Muscle of leg (tissue), 11 donors: ENCODE data around the gene IGF1R. TPM values are rescaled to one million over a fixed set of nuclear protein-coding genes. Genes with fewer than 3 reads are reported as not detected.

ENCODE experiments used
- DNase-seq: peaks from one replicate; pipeline ENCODE4 v3.0.0; 2013
- H3K27ac ChIP-seq: one replicate; pipeline ENCODE4 v1.5.1; 2013; ENCODE audit warnings: mild to moderate bottlenecking, low read length, control low read depth
- H3K27me3 ChIP-seq: one replicate; pipeline ENCODE4 v1.6.1; 2013; ENCODE audit warnings: low read length; ENCODE audit not compliant: control insufficient read depth, insufficient read depth
- H3K36me3 ChIP-seq: one replicate; pipeline ENCODE4 v1.6.1; 2013; ENCODE audit warnings: low read length; ENCODE audit not compliant: control insufficient read depth, insufficient read depth
- H3K4me1 ChIP-seq: one replicate; pipeline ENCODE4 v1.6.1; 2013; ENCODE audit warnings: low read length; ENCODE audit not compliant: control insufficient read depth, insufficient read depth
- H3K4me3 ChIP-seq: one replicate; pipeline ENCODE4 v1.5.1; 2013; ENCODE audit warnings: low read length, control low read depth
- H3K9me3 ChIP-seq: replicated peaks from 2 replicates; pipeline ENCODE4 v1.6.1; 2013; ENCODE audit warnings: low read depth, low read length; ENCODE audit not compliant: control insufficient read depth
- WGBS: methylation state at CpG from one replicate; pipeline ENCODE4 v1.1.5; 2013; ENCODE audit warnings: missing lambda C conversion rate; ENCODE audit not compliant: insufficient coverage; 5-methylcytosine and 5-hydroxymethylcytosine counted together
- polyA plus RNA-seq, 8 donors: library from polyadenylated mRNA; unstranded; fragments of 120-200 nt; gene quantifications; one replicate each; pipeline versions ENCODE4 v1.2.1 to v1.2.3, GENCODE V29; 2013; ENCODE audit warnings: inconsistent platforms in 1 of 8, low replicate concordance in 1 of 8; ENCODE audit not compliant: insufficient read length in 8 of 8, insufficient read depth in 1 of 8
- total RNA-seq: library from RNA; stranded (reverse); fragments of 120-200 nt; gene quantifications from one replicate; pipeline ENCODE4 v1.2.4, GENCODE V29; 2013

The IGF1R gene
- total and polyA plus RNA-seq, 9 donors, result 13.0 to 19.7 (median 18.3) TPM

DNA sequence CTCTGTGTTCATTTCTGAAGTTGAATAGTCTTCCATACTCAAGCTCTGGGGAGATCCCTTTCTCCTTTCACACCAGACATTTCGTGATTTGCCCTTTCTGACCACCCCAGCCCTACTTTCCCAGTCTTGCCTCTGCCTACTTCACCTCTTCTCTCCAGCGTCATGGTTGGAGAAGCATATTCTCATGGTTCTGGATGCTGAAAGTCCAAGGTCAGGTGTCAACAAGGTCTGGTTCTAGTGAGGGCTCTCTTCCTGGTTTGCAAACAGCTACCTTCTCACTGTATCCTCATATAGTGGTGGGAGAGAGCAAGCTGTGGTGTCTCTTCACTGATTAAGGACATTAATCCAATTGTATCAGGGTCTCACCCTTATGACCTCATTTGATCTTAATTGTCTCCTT is 169.4 kb downstream of the IGF1R start:
- no CpG with 5 or more reads among the region's 2 CpGs for WGBS
- Histone ChIP-seq H3K27me3 (no peaks in the 10 kb centered on the region), H3K4me3 (no peak overlapping the region), H3K36me3 (no peaks in the 10 kb centered on the region), H3K27ac (no peak overlapping the region), H3K9me3 (no peaks in the 10 kb centered on the region), H3K4me1 (peaks cover 3% of the 10 kb centered on the region)
- no peak for DNase-seq

DNA sequence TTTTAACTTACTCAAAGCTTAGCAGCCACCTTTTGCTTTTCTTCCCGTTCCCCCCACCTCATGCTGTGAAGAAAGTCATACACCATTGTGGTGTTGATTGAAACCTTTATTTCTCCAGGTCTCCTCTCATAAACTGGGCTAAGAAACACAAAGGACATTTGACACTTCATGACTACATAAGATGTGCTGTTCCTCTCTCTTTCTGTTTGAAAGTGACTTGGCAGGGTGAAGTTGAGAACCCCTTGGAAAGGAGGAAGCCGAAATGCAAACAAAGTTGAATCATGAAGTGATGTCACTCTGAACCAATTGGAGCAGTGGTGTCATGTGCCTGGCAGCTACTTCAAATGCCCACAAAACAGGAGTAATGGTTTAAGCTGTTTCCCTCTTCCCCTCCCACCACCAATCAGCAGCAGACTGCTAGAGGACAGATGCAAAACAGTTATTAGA is 174.7 kb downstream of the IGF1R start:
- Histone ChIP-seq H3K27me3 (no peaks in the 10 kb centered on the region), H3K36me3 (no peaks in the 10 kb centered on the region), H3K4me1 (peaks cover 3% of the 10 kb centered on the region), H3K9me3 (peaks cover under 1% of the 10 kb centered on the region), H3K4me3 (no peak overlapping the region), H3K27ac (no peak overlapping the region)
- no CpG with 5 or more reads among the region's 2 CpGs for WGBS
- DNase-seq, result peak; percentile 67

- DNase-seq, result peak; percentile 24
- H3K9me3 ChIP-seq, result peaks cover 4% of the 10 kb centered on the region
- H3K27me3 ChIP-seq, result no peaks in the 10 kb centered on the region
- H3K4me3 ChIP-seq, result no peak overlapping the region
- H3K36me3 ChIP-seq, result no peaks in the 10 kb centered on the region
- H3K27ac ChIP-seq, result peak overlapping the region; percentile 3
- peaks cover 3% of the 10 kb centered on the region for H3K4me1 ChIP-seq
Observed at GRCh38 chr15:98823616-98824015, 175.3 kb downstream of the IGF1R start.

GRCh38 chr15:98824595-98824994 is 176.3 kb downstream of the IGF1R start:
- Histone ChIP-seq H3K27me3 (no peaks in the 10 kb centered on the region), H3K4me1 (no peaks in the 10 kb centered on the region), H3K27ac (no peak overlapping the region), H3K4me3 (no peak overlapping the region), H3K36me3 (no peaks in the 10 kb centered on the region), H3K9me3 (peaks cover 10% of the 10 kb centered on the region)
- 95% methylated on average over 8 of the region's 10 CpGs for WGBS
- no peak for DNase-seq

GRCh38 chr15:98826658-98827057 is 178.3 kb downstream of the IGF1R start:
- DNase-seq, result no peak
- no CpG with 5 or more reads among the region's 3 CpGs for WGBS
- H3K9me3 ChIP-seq, result peaks cover 25% of the 10 kb centered on the region

GRCh38 chr15:98827217-98827616 is 178.9 kb downstream of the IGF1R start:
- Histone ChIP-seq H3K4me1 (no peaks in the 10 kb centered on the region), H3K36me3 (no peaks in the 10 kb centered on the region), H3K27me3 (no peaks in the 10 kb centered on the region), H3K9me3 (peaks cover 26% of the 10 kb centered on the region), H3K4me3 (no peak overlapping the region), H3K27ac (no peak overlapping the region)
- no peak for DNase-seq
- WGBS, result 43% methylated on average over 1 of the region's 3 CpGs

More at GRCh38 chr15:98826658-98827057, 178.3 kb downstream of the IGF1R start:
- Histone ChIP-seq H3K27ac (no peak overlapping the region), H3K36me3 (no peaks in the 10 kb centered on the region), H3K4me3 (no peak overlapping the region), H3K27me3 (no peaks in the 10 kb centered on the region), H3K4me1 (no peaks in the 10 kb centered on the region)

- Histone ChIP-seq H3K9me3 (peaks cover 26% of the 10 kb centered on the region), H3K4me3 (no peak overlapping the region), H3K27ac (no peak overlapping the region), H3K4me1 (no peaks in the 10 kb centered on the region), H3K27me3 (no peaks in the 10 kb centered on the region), H3K36me3 (no peaks in the 10 kb centered on the region)
- 100% methylated on average over 1 of the region's 4 CpGs for WGBS
- no peak for DNase-seq
Observed at GRCh38 chr15:98830034-98830634, 181.8 kb downstream of the IGF1R start.

DNA sequence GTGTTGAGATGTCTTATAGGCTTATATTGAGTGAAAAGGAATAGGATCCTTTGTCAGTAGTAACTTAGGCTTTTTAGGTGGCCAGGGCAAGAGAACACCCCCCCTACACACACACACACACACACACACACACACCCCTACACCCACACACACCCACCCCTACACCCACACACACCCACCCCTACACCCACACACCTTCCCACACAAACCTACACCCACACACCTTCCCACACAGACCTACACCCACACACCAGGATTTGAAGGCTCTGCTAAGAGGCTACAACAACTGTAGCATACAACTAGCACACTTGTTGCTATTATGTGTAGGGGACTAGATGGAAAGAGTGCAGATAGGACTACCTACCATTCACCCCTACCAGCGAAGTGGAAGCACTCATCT is 186.6 kb downstream of the IGF1R start:
- no peak overlapping the region for H3K27ac ChIP-seq
- H3K4me1 ChIP-seq, result peaks cover 10% of the 10 kb centered on the region
- H3K9me3 ChIP-seq, result peaks cover 14% of the 10 kb centered on the region
- no peaks in the 10 kb centered on the region for H3K36me3 ChIP-seq
- DNase-seq, result no peak
- WGBS, result no CpG with 5 or more reads among the region's 1 CpG
- H3K4me3 ChIP-seq, result no peak overlapping the region
- no peaks in the 10 kb centered on the region for H3K27me3 ChIP-seq

DNA sequence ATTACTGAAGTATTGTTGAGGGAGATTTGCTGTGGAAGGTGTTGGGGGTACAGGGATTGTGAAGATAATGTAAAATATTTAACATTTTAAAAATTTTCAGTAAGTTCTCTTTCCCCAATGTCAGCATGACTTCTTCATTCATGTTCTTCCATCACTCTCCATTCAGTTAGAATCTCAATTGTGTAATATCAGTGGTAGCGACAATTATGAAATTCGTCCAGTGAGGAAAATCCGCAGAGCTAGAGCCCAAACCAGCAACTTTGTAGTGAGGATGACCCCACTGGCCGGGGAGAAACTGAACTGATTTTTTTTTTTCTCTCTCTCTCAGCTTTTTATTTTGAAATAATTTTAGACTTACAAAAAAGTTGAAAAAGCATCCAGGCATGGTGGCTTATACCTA is 187.5 kb downstream of the IGF1R start:
- Histone ChIP-seq H3K27me3 (no peaks in the 10 kb centered on the region), H3K36me3 (no peaks in the 10 kb centered on the region), H3K9me3 (peaks cover 7% of the 10 kb centered on the region), H3K4me1 (peaks cover 10% of the 10 kb centered on the region), H3K4me3 (no peak overlapping the region), H3K27ac (no peak overlapping the region)
- no peak for DNase-seq
- no CpG with 5 or more reads among the region's 4 CpGs for WGBS

- Histone ChIP-seq H3K36me3 (no peaks in the 10 kb centered on the region), H3K27me3 (no peaks in the 10 kb centered on the region), H3K9me3 (no peaks in the 10 kb centered on the region), H3K4me1 (peaks cover 10% of the 10 kb centered on the region), H3K4me3 (no peak overlapping the region), H3K27ac (peak overlapping the region; percentile 43)
- peak; percentile 49 for DNase-seq
- WGBS, result 67% methylated on average over 3 of the region's 5 CpGs
Observed at GRCh38 chr15:98838387-98839259, 190.3 kb downstream of the IGF1R start.
